ENCODE results near the gene SGPL1. TPM values are rescaled to one million over a fixed set of nuclear protein-coding genes. Genes with fewer than 3 reads are reported as not detected.

The SGPL1 gene
- polyA plus RNA-seq, 6 donors from 2014 or later = 16.2 to 21.1 (median 17.7) TPM

- DNase-seq (no peak), ATAC-seq (ENCODE audit: low read depth in 2 of 2) (no peak)
- H3K9me3 Mint-ChIP-seq = no peaks in the 10 kb centered on the region
- peaks cover 0 to 19% (median 7%) of the 10 kb centered on the region in 3 donors for H3K27me3 Mint-ChIP-seq
- peak overlapping the region in 1 of 8 donors; percentile 88 for H3K4me3 Mint-ChIP-seq
- peaks cover 4 to 14% (median 5%) of the 10 kb centered on the region in 3 donors for H3K4me1 Mint-ChIP-seq
- H3K27ac Mint-ChIP-seq = no peak overlapping the region
- no peaks in the 10 kb centered on the region for H3K36me3 Mint-ChIP-seq
These were observed 75.2 kb downstream of the SGPL1 start for GRCh38 chr10:70890917-70891431.

- Mint-ChIP-seq H3K27me3 (peaks cover 0 to 19% (median 7%) of the 10 kb centered on the region in 3 donors), H3K4me3 (peak overlapping the region in 1 of 8 donors; percentile 7), H3K4me1 (peaks cover 4 to 13% (median 5%) of the 10 kb centered on the region in 3 donors), H3K9me3 (no peaks in the 10 kb centered on the region), H3K36me3 (no peaks in the 10 kb centered on the region), H3K27ac (no peak overlapping the region)
- ATAC-seq (ENCODE audit: low read depth in 2 of 2) (no peak), DNase-seq (no peak)
These were observed 75.9 kb downstream of the SGPL1 start for GRCh38 chr10:70891627-70892026.

GRCh38 chr10:70892631-70893030 is 76.9 kb downstream of the SGPL1 start:
- Mint-ChIP-seq H3K4me1 (peaks cover under 1 to 7% (median 4%) of the 10 kb centered on the region in 3 donors), H3K27me3 (peaks cover 0 to 19% (median 7%) of the 10 kb centered on the region in 3 donors), H3K4me3 (peak overlapping the region in 1 of 8 donors; percentile 47), H3K9me3 (no peaks in the 10 kb centered on the region), H3K36me3 (no peaks in the 10 kb centered on the region), H3K27ac (no peak overlapping the region)
- no peak for ATAC-seq (ENCODE audit: low read depth in 2 of 2)
- DNase-seq = no peak

- Mint-ChIP-seq H3K27ac (no peak overlapping the region), H3K27me3 (peaks cover 0 to 19% (median 7%) of the 10 kb centered on the region in 3 donors), H3K4me1 (peaks cover 0 to 6% (median 4%) of the 10 kb centered on the region in 3 donors), H3K9me3 (no peaks in the 10 kb centered on the region), H3K36me3 (no peaks in the 10 kb centered on the region), H3K4me3 (no peak overlapping the region)
- ATAC-seq (ENCODE audit: low read depth in 2 of 2) (no peak), DNase-seq (no peak)
These were observed 77.7 kb downstream of the SGPL1 start for GRCh38 chr10:70893227-70894006.

GRCh38 chr10:70894416-70894815 is 78.7 kb downstream of the SGPL1 start:
- DNase-seq (no peak), ATAC-seq (ENCODE audit: low read depth in 2 of 2) (no peak)
- no peaks in the 10 kb centered on the region for H3K9me3 Mint-ChIP-seq
- H3K36me3 Mint-ChIP-seq = no peaks in the 10 kb centered on the region
- H3K4me3 Mint-ChIP-seq = peak overlapping the region in 1 of 8 donors; percentile 13
- peaks cover 0 to 2% (median 0%) of the 10 kb centered on the region in 3 donors for H3K4me1 Mint-ChIP-seq
- peaks cover 0 to 19% (median 7%) of the 10 kb centered on the region in 3 donors for H3K27me3 Mint-ChIP-seq
- no peak overlapping the region for H3K27ac Mint-ChIP-seq

GRCh38 chr10:70896551-70896950 is 80.8 kb downstream of the SGPL1 start:
- no peaks in the 10 kb centered on the region for H3K9me3 Mint-ChIP-seq

GRCh38 chr10:70898687-70899086 is 82.9 kb downstream of the SGPL1 start:
- Mint-ChIP-seq H3K36me3 (no peaks in the 10 kb centered on the region), H3K4me1 (no peaks in the 10 kb centered on the region), H3K4me3 (no peak overlapping the region), H3K27ac (no peak overlapping the region), H3K27me3 (peaks cover 7 to 25% (median 7%) of the 10 kb centered on the region in 3 donors), H3K9me3 (no peaks in the 10 kb centered on the region)
- ATAC-seq (ENCODE audit: low read depth in 2 of 2) (no peak), DNase-seq (no peak)

More at GRCh38 chr10:70896551-70896950, 80.8 kb downstream of the SGPL1 start:
- Mint-ChIP-seq H3K4me3 (no peak overlapping the region), H3K36me3 (no peaks in the 10 kb centered on the region), H3K4me1 (no peaks in the 10 kb centered on the region), H3K27me3 (peaks cover 0 to 21% (median 7%) of the 10 kb centered on the region in 3 donors), H3K27ac (peak overlapping the region in 1 of 6 donors; percentile 15)
- ATAC-seq (ENCODE audit: low read depth in 2 of 2) (no peak), DNase-seq (no peak)

GRCh38 chr10:70899096-70899495 is 83.3 kb downstream of the SGPL1 start:
- no peaks in the 10 kb centered on the region for H3K9me3 Mint-ChIP-seq
- no peak overlapping the region for H3K4me3 Mint-ChIP-seq
- no peaks in the 10 kb centered on the region for H3K36me3 Mint-ChIP-seq
- no peak for DNase-seq
- peak overlapping the region in 1 of 6 donors; percentile 35 for H3K27ac Mint-ChIP-seq
- H3K27me3 Mint-ChIP-seq = peaks cover 6 to 24% (median 7%) of the 10 kb centered on the region in 3 donors
- no peaks in the 10 kb centered on the region for H3K4me1 Mint-ChIP-seq
- ATAC-seq (ENCODE audit: low read depth in 2 of 2) = no peak

- DNase-seq (no peak), ATAC-seq (ENCODE audit: low read depth in 2 of 2) (no peak)
- H3K27ac Mint-ChIP-seq = no peak overlapping the region
- no peak overlapping the region for H3K4me3 Mint-ChIP-seq
- no peaks in the 10 kb centered on the region for H3K9me3 Mint-ChIP-seq
- H3K36me3 Mint-ChIP-seq = no peaks in the 10 kb centered on the region
- H3K27me3 Mint-ChIP-seq = peaks cover 1 to 15% (median 7%) of the 10 kb centered on the region in 3 donors
- H3K4me1 Mint-ChIP-seq = no peaks in the 10 kb centered on the region
These were observed 85.6 kb downstream of the SGPL1 start for GRCh38 chr10:70901276-70901878.

- no peaks in the 10 kb centered on the region for H3K4me1 Mint-ChIP-seq
- H3K36me3 Mint-ChIP-seq = no peaks in the 10 kb centered on the region
- no peak for ATAC-seq (ENCODE audit: low read depth in 2 of 2)
These were observed 87.0 kb downstream of the SGPL1 start for GRCh38 chr10:70902661-70903261.

GRCh38 chr10:70903262-70903921 is 87.6 kb downstream of the SGPL1 start:
- no peak for DNase-seq
- no peaks in the 10 kb centered on the region for H3K4me1 Mint-ChIP-seq

More at GRCh38 chr10:70902661-70903261, 87.0 kb downstream of the SGPL1 start:
- H3K27me3 Mint-ChIP-seq = peaks cover 6 to 19% (median 9%) of the 10 kb centered on the region in 3 donors
- no peak overlapping the region for H3K27ac Mint-ChIP-seq
- no peaks in the 10 kb centered on the region for H3K9me3 Mint-ChIP-seq
- H3K4me3 Mint-ChIP-seq = no peak overlapping the region
- no peak for DNase-seq

GRCh38 chr10:70905071-70906021 is 89.6 kb downstream of the SGPL1 start:
- Mint-ChIP-seq H3K4me1 (no peaks in the 10 kb centered on the region), H3K27me3 (peaks cover 13 to 26% (median 22%) of the 10 kb centered on the region in 3 donors), H3K9me3 (no peaks in the 10 kb centered on the region), H3K27ac (peak overlapping the region in 2 of 6 donors; percentile 36 to 69), H3K4me3 (no peak overlapping the region), H3K36me3 (no peaks in the 10 kb centered on the region)
- DNase-seq (no peak), ATAC-seq (ENCODE audit: low read depth in 2 of 2) (no peak)

More at GRCh38 chr10:70903262-70903921, 87.6 kb downstream of the SGPL1 start:
- Mint-ChIP-seq H3K9me3 (no peaks in the 10 kb centered on the region), H3K27ac (no peak overlapping the region), H3K4me3 (no peak overlapping the region), H3K36me3 (no peaks in the 10 kb centered on the region), H3K27me3 (peaks cover 6 to 22% (median 15%) of the 10 kb centered on the region in 3 donors)
- ATAC-seq (ENCODE audit: low read depth in 2 of 2) = no peak
